ENCODE measurements around the gene SH3RF2. TPM values are rescaled to one million over a fixed set of nuclear protein-coding genes. Genes with fewer than 3 reads are reported as not detected.

SH3RF2 gene
- total RNA-seq, 2 experiments from 2014 or later, result not detected

Other genes with a start within 250 kb of the SH3RF2 start
- gene PRELID2, start 101.2 kb upstream of the SH3RF2 start, total RNA-seq (2014; rRNA removed; shearing (Covaris generic)), result 1.4 and 2.0 TPM in 2 replicates
- 8.2 and 9.5 TPM in 2 replicates for gene PRELID2, start 101.2 kb upstream of the SH3RF2 start, total RNA-seq (2022)
- not detected in 2 replicates for gene GRXCR2, start 63.6 kb upstream of the SH3RF2 start, total RNA-seq (2014; rRNA removed; shearing (Covaris generic))
- not detected in 2 replicates for gene GRXCR2, start 63.6 kb upstream of the SH3RF2 start, total RNA-seq (2022)
- 0.28 and 1.3 TPM in 2 replicates for gene PLAC8L1, start 169.0 kb downstream of the SH3RF2 start, total RNA-seq (2014; rRNA removed; shearing (Covaris generic))
- gene PLAC8L1, start 169.0 kb downstream of the SH3RF2 start, total RNA-seq (2022), result 1.7 and 2.1 TPM in 2 replicates
- 147 and 177 TPM in 2 replicates for gene LARS1, start 246.1 kb downstream of the SH3RF2 start, total RNA-seq (2014; rRNA removed; shearing (Covaris generic))
- 300 and 329 TPM in 2 replicates for gene LARS1, start 246.1 kb downstream of the SH3RF2 start, total RNA-seq (2022)

Data from OCI-LY7 (cell line).